MG63 (cell line): ENCODE measurements around the gene PARP16. TPM values are rescaled to one million over a fixed set of nuclear protein-coding genes. Genes with fewer than 3 reads are reported as not detected.

Experiments used
- DNase-seq: peaks from one replicate; pipeline ENCODE4 v3.0.0-alpha.2; 2020
- H3K27me3 ChIP-seq: fragments of 250-450 bp; sonication (Bioruptor Pico); 2 replicates; pipeline ENCODE4 v1.5.1; 2020; ENCODE audit warnings: mild to moderate bottlenecking, moderate library complexity
- H3K36me3 ChIP-seq: fragments of 250-450 bp; sonication (Bioruptor Pico); 2 replicates; pipeline ENCODE4 v1.5.1; 2020; ENCODE audit warnings: mild to moderate bottlenecking, moderate library complexity
- H3K4me3 ChIP-seq: fragments of 250-450 bp; sonication (Bioruptor Pico); 2 replicates; pipeline ENCODE4 v1.5.1; 2020; ENCODE audit warnings: mild to moderate bottlenecking, moderate library complexity
- H3K9me3 ChIP-seq: fragments of 250-450 bp; sonication (Bioruptor Pico); 2 replicates; pipeline ENCODE4 v1.5.1; 2020; ENCODE audit warnings: mild to moderate bottlenecking, moderate library complexity
- total RNA-seq: library from RNA; depleted of rRNA; stranded (reverse); fragments of >200 nt; shearing (Covaris generic); gene quantifications from 2 replicates; pipeline ENCODE4 v1.2.3, GENCODE V29; 2014; ENCODE audit warnings: low replicate concordance; rRNA removed

Gene PARP16
- 6.3 and 10.2 TPM in 2 replicates for total RNA-seq

GRCh38 chr15:65286704-65287519 is at the start of gene PARP16:
Gene PARP16, minus strand, starts transcription at chr15:65286883. Its CDS starts 457 bp downstream, at chr15:65286426.
- peak; percentile 94 for DNase-seq
- no peaks in the 10 kb centered on the region for H3K9me3 ChIP-seq
- no peaks in the 10 kb centered on the region for H3K27me3 ChIP-seq
- peak within 1 kb of the TSS; percentile 63 for H3K4me3 ChIP-seq
- H3K36me3 ChIP-seq, result no peaks in the 10 kb centered on the region; the same call in 1 of the 2 replicates

- Histone ChIP-seq H3K9me3 (no peaks in the 10 kb centered on the region), H3K27me3 (no peaks in the 10 kb centered on the region), H3K36me3 (no peaks in the 10 kb centered on the region), H3K4me3 (no peak overlapping the region)
- DNase-seq, result no peak
Observed at GRCh38 chr15:65335278-65336055, 48.8 kb upstream of the PARP16 start.

- Histone ChIP-seq H3K9me3 (no peaks in the 10 kb centered on the region), H3K36me3 (no peaks in the 10 kb centered on the region), H3K27me3 (no peaks in the 10 kb centered on the region), H3K4me3 (no peak overlapping the region)
- no peak for DNase-seq
Observed at GRCh38 chr15:65334586-65335231, 48.0 kb upstream of the PARP16 start.

DNA sequence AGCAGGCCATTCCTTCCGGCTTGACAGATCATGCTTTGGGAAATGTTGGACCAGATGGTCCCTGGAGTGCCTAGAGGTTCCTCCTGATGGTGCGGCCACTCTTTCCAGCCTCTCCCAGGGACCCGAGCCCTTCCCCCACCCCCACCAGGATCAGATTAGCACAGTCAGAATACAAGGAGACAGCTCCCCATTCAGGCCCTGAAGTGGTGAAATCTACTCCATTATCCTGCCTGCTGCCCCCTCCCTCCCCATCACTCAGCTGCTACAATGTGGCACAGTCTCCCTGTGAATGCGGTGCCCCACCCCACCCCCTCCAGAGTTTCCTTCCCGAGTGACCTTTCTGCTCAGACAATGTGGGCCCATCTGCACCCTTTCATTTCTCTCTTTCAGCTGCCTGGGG is 47.2 kb upstream of the PARP16 start:
- no peaks in the 10 kb centered on the region for H3K36me3 ChIP-seq
- no peak for DNase-seq
- no peaks in the 10 kb centered on the region for H3K27me3 ChIP-seq
- H3K4me3 ChIP-seq, result no peak overlapping the region
- H3K9me3 ChIP-seq, result no peaks in the 10 kb centered on the region

- H3K9me3 ChIP-seq, result no peaks in the 10 kb centered on the region
- DNase-seq, result no peak
- no peaks in the 10 kb centered on the region for H3K27me3 ChIP-seq
- no peak overlapping the region for H3K4me3 ChIP-seq
- H3K36me3 ChIP-seq, result no peaks in the 10 kb centered on the region
Observed at GRCh38 chr15:65333148-65333820, 46.6 kb upstream of the PARP16 start.

- Histone ChIP-seq H3K36me3 (no peaks in the 10 kb centered on the region), H3K27me3 (no peaks in the 10 kb centered on the region), H3K9me3 (no peaks in the 10 kb centered on the region), H3K4me3 (no peak overlapping the region)
- no peak for DNase-seq
Observed at GRCh38 chr15:65332391-65333147, 45.9 kb upstream of the PARP16 start.

DNA sequence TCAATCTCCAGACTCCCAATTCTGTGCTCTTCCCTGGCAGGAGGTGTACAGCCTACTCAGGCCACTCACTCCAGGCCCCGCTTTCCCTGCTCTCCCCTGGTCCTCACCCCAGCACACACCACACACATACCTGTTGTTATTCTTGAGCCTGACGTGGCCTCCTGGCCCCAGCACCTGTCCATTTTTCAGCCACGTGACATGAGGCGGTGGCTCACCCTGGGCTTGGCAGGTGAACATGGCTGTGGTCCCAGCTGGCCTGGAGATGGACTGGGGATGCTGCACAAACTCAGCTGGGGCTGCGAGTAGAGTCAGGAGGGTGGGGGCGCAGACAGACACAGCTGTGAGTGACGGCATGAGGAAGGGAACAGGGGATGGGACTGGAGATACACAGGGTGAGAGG is 45.1 kb upstream of the PARP16 start:
- Histone ChIP-seq H3K36me3 (no peaks in the 10 kb centered on the region), H3K9me3 (no peaks in the 10 kb centered on the region), H3K27me3 (no peaks in the 10 kb centered on the region), H3K4me3 (no peak overlapping the region)
- DNase-seq, result no peak

DNA sequence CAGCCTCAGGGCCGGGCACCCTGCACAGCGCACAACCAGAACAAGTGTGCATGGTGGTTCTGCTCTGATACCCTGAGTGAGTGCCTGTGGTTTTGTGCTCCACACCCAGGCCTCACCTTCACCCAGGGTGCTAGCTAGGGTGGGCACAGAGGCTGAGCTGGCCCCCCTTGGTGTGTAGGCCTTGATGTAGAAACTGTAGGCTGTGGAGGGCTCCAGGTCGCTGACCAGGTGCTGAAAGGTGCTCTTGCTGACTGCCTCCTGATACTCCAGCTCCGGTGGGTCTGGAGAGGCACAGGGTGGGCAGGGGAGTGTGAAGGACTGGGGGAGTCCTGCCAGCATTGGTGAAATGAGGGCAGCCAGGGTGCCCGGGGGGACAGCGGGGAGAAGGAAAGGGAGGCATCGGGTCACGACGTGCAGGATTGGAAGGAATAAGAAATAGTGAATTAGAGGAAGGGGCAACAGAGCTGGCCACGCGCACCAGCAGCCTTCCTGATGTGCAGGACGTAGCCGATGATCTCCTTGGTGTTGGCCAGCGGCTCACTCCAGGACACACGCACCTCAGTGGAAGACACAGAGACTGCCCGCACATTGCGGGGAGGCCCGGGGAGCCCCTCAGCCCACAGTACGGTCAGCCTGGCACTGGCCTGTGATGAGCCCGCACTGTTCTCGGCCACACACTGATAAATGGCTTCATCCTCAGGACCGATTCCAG is 44.4 kb upstream of the PARP16 start:
- Histone ChIP-seq H3K36me3 (no peaks in the 10 kb centered on the region), H3K4me3 (no peak overlapping the region), H3K27me3 (no peaks in the 10 kb centered on the region), H3K9me3 (no peaks in the 10 kb centered on the region)
- DNase-seq, result no peak

GRCh38 chr15:65329984-65330735 is 43.5 kb upstream of the PARP16 start:
- no peak for DNase-seq
- H3K27me3 ChIP-seq, result no peaks in the 10 kb centered on the region
- no peaks in the 10 kb centered on the region for H3K36me3 ChIP-seq
- H3K4me3 ChIP-seq, result no peak overlapping the region
- no peaks in the 10 kb centered on the region for H3K9me3 ChIP-seq

DNA sequence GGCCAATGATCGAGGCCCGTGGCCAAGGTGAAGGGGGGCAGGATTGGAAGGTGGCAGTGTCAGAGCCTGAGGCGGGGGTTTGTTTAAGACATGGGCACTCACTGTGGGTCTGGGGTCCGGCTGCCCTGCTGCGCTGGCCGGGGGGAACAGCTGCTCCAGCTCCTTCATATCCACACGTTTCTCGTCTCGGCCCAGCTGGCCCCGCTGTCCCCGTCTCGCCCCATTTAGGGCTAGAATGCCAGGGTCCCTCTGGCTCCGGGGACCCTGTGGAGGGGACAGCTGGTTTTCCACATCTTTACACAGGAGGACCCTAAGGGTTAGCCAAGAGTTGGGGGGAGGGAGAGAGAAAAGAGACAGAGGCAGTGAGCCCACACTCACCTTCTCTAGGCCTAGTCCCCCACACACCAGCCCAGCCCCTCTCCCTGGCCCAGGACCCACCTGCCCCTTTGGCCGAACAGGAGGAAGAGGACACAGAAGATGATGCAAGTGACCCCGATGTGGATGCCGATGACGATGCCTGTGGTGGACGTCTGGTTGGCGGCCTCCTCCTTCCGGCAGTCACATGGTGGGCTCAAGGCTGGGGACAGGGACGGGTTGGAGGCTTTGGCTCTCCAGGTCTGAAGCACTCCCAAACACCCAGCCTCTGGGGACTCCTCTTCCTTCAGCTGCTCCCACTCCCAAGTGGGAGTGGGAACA is 42.8 kb upstream of the PARP16 start:
- no peaks in the 10 kb centered on the region for H3K27me3 ChIP-seq
- no peak for DNase-seq
- no peaks in the 10 kb centered on the region for H3K36me3 ChIP-seq
- no peaks in the 10 kb centered on the region for H3K9me3 ChIP-seq
- no peak overlapping the region for H3K4me3 ChIP-seq

GRCh38 chr15:65328506-65329287 is 42.0 kb upstream of the PARP16 start:
- Histone ChIP-seq H3K27me3 (no peaks in the 10 kb centered on the region), H3K4me3 (no peak overlapping the region), H3K36me3 (no peaks in the 10 kb centered on the region), H3K9me3 (no peaks in the 10 kb centered on the region)
- DNase-seq, result no peak

- no peak for DNase-seq
- Histone ChIP-seq H3K9me3 (no peaks in the 10 kb centered on the region), H3K36me3 (no peaks in the 10 kb centered on the region), H3K27me3 (no peaks in the 10 kb centered on the region), H3K4me3 (no peak overlapping the region)
Observed at GRCh38 chr15:65327651-65328393, 41.1 kb upstream of the PARP16 start.

DNA sequence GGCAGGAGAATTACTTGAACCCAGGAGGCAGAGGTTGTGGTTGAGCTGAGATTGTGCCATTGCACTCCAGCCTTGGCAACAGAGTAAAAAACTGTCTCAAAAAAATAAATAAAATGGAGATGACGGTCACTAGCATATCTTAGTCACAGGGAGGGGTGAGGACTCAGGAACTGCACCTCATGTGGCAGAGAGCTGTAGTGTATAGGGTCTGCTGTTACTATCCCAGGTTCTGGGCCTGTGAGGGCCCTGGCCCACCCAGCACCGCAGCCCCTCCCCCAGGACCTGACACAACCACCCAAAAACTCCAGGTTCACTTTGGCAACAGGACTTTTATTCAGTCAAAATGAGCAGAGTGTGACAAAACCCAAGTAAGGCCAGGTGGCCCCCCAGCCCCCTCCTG is 40.1 kb upstream of the PARP16 start:
- no peaks in the 10 kb centered on the region for H3K9me3 ChIP-seq
- no peak for DNase-seq
- H3K36me3 ChIP-seq, result no peaks in the 10 kb centered on the region

More for the DNA sequence above, 40.1 kb upstream of the PARP16 start:
- Histone ChIP-seq H3K4me3 (no peak overlapping the region), H3K27me3 (no peaks in the 10 kb centered on the region)
